NCI-H1092 (cell line): ENCODE measurements around the gene CDH4.

Experiments
- DNase-seq: peaks from one replicate; lab custom pipeline; 2025; lab: John Stamatoyannopoulos, UW

CDH4 gene

DNA sequence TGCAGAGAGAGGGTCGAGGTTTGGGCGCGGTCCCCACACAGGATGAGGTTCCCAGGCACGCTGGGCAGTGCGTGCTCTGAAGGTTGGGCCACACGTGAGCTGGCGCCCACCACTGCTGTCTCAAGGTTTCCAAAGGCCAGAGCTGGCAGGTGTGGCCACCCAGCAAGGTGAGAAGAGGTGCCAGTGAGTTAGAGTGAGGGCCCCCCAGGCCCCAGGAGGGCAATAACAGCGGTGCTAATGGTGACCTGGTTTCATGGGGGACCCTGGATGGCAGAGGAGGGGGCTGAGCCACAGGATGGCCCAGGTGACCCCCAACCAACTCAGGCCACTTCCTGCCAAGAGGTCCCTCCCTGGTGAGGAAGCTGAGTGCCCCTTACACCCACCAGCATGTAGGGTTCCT is 628.6 kb downstream of the CDH4 start:
- no peak for DNase-seq

DNA sequence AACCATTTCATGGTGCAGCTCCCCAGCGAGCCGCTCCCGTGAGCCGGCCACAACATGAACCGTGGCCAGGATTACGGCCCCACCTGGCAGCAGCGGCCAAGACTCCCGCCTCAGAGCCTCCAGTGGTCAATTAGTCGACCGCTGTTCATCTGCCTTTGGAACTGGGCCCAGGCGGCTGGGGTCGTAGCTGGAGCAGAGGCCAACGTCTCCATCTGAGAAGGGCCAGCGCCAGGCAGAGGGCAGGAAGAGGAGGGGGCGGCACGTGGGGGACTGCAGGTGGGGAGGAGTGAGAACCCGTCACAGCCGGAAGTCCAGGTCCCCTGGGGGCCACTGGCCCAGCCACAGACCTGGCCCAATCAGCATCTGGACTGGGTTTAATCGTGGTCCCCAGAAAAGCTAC is 629.4 kb downstream of the CDH4 start:
- DNase-seq, result no peak

DNA sequence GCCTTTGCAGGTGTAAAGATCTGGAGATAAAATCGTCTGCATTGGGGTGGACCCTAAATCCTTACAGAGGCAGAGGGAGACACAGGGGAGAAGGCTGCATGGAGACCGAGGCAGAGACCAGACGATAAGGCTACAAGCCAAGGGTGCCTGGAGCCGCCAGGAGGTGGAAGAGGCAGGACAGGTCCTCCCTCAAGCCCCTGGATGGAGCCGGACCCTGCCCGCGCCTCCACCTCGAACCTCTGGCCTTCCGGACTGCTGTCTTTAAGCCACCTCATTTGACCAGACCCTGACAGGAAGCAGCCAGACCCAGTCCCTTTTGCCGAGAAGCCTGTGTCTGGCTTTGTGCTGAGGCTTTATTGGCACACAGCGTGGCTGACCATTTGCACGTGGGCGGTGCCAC is 629.8 kb downstream of the CDH4 start:
- DNase-seq, result no peak

DNA sequence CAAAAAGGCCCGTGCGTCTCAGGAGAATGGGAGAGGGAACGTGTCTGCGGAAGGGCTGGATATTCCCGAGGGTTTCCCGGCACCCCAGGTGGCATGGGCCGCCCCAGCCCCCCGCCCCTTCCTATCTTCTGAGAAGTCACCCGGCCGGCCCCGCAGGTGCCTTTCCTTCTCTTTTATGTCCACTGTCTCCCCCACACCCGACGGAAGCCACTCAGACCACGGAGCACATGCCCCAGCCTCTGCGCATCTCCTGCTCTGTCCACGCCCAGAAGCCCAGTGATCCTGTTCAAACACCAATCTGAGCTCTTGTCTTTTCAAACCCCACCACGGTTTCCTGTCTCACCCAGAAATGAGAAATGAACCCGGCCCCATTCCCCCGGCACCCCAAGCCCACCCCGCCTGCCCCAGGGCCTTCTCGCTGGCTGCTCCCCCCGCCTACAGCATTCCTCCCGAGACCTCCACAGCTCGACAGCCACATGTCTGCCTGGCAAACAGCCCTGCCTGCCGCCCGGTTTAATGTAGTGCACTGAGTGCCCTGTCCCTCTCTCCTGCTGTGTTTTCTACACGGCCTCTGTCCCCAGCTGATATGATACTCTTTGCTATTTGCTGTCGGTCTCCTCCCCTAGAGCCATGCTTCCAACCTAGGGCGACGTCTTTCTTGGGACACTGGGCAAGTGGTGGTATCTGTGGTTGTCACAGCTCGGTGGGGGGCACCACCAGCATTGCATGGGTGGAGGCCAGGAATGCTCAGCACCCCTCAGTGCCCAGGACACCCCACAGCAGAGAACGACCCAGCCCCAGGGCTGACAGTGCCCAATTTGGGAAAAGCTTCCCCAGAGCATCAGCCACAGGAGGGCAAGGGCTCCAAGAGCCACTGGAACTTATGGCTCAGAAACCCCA is 630.9 kb downstream of the CDH4 start:
- no peak for DNase-seq

DNA sequence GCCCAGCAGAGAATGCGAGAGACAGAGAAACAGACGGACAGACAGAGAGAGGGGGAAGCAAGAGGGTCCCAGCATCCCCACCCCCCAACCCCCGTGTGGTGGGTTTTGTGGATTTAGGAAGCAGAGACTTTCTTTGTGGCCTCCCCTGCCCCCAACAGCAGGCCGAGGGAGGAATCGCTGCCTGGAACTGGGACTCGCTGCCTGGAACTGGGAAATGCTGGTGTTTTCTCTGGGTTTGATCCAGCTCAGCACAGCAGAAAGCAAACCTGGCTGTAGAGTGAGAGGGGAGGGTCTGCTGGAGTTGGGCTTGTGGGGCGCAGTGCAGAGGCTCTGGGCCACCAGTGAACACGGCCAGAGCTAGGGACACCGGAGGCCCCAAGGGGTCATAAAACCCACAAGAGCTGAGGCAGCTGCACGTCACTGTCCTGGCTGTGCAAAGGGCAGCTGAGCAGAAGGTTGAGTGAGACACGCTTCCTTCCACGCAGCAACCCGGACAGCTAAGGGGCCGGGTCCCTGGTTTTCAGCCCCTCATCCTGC is 631.9 kb downstream of the CDH4 start:
- no peak for DNase-seq

DNA sequence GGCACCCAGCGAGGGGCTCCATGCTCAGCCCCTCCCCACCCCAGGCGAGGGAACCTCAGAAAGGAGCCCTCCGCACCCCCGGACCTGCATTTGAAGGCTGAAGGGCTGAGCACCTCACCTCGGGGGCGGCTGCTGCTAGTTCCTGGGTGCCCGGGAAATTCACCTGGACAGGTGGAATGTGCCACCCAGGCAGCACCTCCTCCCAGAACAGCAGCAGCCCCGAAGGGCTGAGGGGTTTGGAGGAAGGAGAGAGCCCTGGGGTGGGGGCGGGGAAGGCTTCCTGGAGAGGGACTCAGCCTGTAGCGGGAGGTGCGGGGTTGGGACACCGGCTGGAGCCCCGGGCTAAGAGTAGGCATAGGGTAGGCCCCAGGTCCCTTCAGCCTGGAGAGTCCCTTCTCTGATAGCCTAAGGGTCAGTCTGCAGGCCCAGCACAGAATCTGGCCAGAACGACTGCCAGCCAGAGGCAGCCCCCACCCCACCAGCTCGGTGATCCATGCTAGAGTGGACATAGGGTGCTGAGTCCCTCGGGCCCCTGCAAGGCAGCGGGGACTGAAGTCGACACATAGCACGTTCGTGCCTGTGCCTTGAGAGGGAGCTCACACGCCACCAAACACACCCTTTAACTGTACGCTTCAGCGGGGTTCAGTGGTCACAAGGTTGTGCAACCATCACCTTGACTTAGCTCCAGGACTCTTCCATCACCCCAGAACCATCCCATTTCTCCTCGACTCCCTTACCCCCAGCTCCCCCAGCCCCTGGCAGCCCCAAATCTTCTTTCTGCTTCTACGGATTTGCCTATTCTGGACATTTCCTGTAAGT is 632.7 kb downstream of the CDH4 start:
- no peak for DNase-seq

DNA sequence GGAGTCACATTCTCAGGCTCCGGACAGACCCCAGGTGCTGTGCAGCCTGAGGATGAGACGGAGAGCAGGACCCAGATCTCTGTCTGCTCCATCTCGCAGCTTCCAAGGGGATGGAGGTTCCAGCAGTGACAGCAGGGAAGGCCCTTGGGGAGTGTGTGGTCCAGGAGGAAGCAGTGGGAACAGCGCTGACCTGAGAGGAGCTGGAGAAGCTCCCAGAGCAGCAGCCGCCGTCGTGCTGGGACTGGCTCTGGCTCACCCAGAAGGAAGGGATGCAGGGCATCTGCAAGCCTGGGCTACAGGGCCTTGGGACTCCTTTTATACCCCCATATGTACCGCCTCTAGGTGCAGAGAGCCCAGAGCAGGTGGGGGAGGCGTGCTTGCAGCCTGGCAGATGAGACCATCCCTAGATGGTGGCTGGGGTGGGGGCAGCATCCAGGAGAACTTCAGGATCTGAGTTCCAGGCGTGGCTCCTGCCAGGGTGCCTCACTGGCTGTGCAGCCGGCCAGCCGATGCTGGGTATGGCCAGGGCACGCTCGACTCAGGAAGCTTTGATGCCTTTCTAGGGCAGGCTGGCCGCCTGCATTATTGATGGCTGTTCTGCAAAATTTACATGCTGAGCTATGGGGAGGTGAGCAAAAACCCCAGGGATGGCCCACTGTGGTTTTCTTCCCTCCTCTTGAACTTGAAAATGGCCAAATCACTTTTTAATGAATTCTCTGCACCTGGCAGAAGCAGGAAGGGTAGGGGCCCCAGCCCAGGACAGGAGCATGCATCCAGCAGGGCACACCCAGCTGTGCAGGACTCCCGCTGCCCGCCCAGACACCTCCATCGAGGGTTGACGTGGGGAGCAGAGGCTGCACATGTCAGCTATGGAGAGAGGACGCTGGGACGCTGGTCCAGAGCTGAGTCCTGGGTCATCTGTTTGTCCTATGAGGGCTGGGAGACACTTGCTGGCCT is 634.0 kb downstream of the CDH4 start:
- DNase-seq, result no peak

DNA sequence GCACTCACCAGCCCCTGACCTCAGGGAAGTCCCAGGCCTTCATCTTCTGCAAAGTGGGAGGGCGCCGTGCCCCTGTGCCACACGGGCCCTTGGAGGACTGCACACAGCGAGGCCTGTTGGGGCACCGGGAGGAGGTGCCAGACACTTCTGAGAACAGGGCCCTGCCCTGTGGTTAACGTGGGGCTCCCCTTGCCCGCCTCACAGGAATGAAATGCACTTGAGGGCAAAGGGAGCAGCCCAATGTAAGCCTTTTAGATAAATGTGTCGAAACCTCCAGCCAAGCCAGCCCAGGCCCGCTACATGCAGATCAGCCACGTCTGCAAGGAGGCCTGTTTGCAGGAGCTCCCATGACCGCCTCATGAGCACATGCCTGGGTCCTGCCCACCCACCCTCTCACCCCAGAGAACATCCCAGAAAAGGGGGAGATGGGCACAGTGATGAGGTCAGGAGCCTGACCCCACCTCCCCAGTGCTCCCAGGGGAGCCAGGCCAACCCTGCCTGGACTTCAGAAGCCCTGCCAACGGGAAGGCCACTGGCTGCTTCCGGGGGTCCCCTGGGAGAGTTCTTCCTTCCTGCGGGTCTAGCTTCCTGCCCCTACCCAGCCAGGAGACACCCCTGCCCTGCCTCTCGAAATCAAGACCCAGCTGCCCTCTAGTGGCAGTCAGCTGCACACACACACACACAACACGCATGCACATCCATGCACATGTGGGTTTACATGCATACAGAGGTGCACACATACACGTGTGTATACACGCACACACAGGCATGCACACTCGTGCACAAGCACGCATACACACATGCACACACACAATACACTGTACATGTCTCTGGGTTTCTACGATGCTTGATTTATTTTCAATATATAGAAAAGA is 634.9 kb downstream of the CDH4 start:
- peak; percentile 34 for DNase-seq

DNA sequence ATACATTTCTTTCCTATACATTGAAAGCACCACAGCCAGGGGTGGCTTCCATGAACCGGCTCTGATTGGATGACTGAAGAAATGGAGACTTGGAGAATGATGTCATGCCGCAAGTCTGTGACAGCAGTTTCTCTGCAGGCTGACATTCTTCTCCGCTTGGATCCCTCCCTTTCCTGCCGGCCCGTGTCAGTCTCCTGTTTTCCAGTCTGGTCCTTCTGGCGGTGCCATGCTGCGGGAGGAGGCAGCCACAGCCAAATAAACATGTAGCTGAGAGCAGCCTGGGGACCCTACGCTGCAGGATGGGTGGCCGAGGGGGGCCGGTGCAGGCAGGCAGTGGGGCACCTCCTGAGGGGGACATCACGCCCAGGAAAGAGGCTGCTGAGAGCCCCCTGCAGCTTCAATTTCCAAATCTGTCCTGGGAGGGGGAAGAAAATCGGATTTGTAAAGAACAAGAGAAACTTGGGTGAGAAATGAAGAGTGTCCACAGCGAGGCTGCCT is 635.6 kb downstream of the CDH4 start:
- no peak for DNase-seq

DNA sequence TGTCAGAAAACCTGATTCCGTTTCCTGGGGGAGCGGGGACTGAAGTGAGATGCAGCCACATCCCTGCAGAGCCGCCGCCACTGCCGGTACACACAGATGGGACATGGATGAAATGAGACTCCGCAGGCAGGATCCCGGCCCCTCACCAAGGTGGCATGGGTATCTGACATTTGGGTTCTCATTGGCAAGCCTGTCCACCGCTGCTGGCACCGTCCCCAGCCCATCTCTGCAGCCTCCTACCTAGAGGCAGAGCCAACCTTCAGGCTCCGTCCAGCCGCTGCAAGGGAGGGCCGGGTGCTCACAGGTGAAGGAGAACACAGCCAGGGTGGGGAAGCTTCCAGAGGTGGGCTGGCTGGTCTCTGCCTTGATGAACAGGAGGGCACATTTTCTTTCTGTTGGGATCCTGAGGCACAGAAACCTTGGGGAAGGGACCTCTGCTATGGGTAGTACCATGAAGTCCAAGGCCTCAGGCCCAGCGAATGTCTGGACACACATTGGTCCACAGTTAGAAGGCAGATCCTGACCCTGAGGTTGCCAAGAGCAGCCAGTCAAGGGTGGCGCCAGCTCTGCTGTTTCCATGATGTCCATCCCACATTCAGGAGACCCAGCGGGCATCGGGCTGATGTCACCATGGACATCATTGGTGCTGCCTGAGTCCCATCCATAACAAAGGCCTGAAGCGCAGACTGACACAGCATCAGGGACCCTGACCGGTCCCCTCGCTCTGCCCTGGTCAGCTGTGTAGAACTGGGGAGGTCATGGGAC is 636.2 kb downstream of the CDH4 start:
- DNase-seq, result no peak

DNA sequence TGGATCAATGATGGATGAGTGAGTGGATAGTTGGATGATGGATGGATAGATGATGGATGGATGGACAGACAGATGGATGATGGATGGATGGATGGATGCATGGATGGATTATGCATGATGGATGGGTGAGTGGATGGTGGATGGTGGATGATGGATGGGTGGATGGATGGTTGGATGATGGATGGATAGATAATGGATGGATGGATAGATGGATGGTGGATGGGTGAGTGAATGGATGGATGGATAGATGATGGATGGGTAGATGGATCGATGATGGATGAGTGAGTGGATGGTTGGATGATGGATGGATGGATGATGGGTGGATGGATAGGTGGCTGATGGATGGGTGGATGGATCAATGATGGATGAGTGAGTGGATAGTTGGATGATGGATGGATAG is 637.6 kb downstream of the CDH4 start:
- no peak for DNase-seq

DNA sequence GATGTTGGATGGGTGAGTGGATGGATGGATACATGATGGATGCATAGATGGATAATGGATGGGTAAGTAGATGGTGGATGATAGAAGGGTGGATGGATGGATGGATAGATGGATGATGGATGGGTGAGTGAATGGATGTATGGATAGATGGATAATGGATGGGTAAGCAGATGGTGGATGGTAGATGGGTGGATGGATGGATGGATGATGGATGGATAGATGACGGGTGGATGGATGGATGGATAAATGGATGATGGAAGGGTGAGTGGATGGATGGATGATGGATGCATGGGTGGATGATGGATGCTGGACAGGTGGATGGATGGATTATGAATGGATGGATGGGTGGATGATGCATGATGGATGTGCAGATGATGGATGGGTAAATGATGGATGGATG is 638.1 kb downstream of the CDH4 start:
- no peak for DNase-seq

DNA sequence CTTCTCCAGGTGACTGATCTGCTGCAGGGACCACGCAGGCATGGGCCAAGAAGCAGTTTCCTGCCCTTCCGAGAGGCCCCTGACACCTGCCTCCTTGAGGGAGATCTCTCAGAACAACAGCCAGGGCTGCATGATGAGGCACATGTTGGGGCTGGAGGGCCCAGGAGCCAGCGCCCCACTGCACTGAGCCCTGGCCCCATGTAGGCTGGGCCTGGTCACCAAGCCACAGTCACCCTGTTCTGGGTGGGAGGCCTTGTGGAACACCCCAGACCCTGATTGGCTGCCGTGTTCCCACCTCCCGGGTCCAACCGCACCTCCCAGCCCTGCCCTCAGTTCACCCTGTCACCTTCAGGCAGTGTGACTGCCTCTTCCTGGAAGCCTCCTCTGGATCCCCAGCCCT is 639.4 kb downstream of the CDH4 start:
- no peak for DNase-seq

DNA sequence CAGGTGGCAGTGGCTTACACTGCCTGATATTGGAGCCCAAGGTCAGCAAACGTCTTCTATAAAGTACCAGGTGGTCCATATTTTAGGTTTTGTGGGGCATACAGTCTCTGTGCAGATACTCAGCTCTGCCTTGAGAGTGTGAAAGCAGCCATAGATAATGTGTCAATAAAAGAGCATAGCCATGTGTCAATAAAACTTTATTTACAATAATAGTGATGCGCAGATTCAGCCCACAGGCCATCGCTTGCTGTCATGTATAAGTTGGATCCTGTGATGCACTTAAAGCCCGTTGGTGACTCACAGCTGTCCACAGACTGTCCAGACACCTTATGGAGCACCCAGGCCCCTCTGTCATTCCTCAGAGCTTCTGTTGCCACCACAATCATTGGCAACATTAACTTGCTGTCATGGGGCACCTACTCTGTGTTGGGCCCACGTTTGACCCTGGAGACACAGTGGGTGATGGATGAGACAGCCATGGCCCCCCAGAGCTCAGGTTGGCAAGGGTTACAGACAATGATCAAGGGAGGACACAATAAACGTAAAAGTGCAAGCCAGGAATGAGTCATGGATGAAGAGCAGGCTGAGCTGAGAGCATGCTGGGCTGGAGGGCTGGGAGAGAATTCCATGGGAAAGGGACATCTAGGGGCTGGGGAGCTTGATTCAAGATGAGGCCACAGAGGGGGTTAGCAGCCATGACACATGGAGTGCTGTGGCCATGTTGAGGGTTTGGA is 640.0 kb downstream of the CDH4 start:
- no peak for DNase-seq

DNA sequence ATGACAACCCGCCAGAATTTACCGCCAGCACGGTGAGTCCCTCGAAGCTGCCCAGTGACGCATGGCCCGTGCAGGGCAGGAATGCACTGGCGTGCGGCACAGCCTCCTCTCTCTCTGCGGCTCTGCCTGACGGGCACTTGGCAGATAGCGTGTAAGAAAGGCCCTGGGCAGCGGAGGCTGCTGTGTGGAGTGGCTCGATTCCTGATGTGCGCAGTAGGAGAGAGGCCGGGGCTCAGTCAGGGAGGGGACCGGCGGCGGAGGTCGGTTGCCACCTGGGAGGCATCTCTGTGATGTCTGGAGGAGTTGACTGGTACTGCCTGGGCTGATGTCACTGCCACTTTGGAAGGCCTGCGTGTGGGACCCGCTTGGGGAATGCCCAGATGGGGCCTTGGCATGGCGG is 643.0 kb downstream of the CDH4 start:
- no peak for DNase-seq

DNA sequence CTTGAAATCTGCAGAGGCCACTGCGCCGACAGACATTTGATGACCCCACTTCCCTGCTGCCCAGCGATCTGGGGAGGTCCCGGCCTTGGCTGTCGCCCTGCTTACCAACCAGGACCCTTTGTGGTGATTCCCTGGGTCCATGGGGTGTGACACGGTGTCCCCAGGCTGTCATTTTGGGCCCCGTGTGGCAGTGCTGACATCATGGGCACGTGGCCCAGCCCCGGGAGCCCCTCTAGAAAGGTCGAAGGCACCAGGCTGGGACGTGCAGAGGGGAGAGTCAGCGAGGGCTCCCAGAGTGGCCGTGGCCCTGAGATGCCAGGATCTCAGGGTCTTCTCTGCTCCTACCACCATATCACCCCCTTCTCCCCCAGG is 643.6 kb downstream of the CDH4 start:
- DNase-seq, result no peak

DNA sequence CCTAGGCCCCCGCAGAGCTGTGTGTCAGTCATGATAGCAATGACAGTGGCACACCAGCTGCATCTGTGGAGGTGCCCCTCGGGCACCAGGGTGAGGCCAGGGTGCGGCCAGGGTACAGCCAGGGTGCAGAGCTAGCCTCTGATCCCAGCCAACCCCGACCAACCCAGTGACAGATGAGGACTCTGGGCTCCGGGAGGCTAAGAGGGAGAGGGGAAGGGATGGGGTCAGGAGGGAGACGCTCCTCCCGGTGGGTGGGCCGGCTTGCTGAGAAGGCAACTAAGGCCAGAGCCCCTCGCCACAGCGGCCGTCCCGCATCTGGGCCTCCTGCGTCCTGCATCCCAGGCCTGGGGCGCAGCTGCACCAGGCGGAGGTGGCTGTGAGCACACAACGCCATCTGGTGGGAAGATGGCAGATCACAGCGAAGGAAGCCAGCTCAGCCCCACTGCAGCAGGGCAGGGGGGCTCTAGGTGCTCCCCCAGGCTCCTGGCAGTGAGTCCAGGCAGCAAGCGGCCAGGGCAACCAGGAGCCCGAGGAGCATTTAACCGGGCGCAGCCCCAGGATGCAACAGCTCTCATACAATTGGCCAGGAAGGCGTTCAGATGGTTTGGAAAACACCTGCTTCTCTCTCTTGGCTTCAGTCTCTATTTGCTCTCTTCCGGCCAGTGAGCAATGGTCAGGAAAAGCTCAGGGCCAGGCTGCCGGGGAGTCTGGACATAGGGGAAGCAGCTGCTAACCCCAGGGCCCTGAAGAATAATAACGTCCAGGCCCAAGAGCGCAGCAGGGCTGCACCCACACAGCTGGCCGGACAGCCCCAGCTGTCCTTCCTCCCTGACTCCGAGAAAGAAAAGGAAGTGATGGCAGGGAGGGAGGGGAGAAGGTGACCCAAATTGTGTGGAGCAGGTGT is 644.2 kb downstream of the CDH4 start:
- peak; percentile 59 for DNase-seq
